Activated CD4-positive, CD25-positive, alpha-beta regulatory T cell treated with anti-CD3 and anti-CD28 coated beads, Interleukin-2, amount 50 U/mL, for 24 hours (primary cell): ENCODE results near the gene PTPRN2.
"Not testable (repeated sequence)": the region's sequence is repeated elsewhere in the genome, so short reads cannot be mapped to it uniquely, and the experiment has no call there.

Source experiments
- ATAC-seq, 2 donors: fragments of 150-1000 bp; cut with Tn5 transposase; one replicate each; pipeline ENCODE4 v1.10.0; 2021; ENCODE audit warnings: mild to moderate bottlenecking in 1 of 2, moderate library complexity in 1 of 2

Gene PTPRN2

GRCh38 chr7:157754416-157754790 lies 833.2 kb downstream of the PTPRN2 start:
- no peak for ATAC-seq

DNA sequence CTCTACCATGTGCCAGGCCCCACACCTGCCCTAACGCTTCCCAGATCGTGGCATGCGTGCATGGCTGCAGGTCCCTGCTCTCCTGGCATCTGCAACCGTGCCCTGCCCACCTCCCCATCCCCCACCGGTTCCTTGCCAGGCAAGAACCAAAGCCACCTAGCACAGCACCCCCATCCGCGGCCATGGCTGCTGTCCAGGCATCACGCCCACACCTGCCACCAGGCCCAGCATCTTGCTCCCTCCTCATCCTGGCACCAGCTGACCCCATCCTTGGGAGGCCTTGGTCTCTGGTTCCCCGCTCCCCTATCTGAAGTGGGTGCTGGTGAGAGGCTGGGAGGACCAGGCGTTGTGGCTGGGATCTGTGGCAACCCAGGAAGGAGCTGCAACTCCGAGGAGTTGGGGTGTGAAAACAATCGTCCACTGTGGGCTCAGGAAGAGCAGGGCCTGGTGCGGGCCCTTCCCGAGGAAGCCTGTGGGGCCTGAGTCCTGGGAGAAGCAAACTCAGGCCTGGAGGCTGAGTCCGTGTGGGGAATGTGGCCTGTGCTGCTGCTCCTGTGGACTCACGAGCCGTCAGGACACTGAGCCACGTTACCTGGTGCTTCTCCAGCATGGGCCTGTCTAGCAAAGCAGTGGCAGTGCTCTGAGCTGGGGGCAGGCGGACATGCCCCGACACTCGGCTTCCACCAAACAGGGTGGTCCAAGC lies 833.8 kb downstream of the PTPRN2 start:
- ATAC-seq = no peak

DNA sequence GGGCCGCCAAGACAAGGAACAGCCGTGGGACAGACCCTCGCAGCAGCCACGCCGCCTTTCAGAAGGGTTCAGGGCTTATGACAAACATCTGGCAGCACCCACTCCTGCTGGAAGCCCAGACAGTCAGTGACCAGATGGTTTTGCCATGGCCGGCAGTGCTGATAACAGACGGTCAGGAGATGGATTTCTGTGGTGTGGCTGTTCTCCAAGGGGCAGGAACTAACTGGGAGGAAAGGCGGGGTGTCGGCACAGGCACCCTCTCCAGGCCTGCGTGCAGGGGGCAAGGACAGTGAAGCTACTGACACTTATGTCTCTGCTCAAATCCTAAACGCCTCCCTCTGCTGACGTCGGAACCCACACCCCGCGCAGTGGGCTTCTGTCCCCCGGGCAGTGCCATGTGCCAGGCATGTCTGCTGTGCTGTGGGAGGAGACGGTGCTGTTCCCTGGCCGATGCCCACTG lies 834.8 kb downstream of the PTPRN2 start:
- no peak for ATAC-seq

- ATAC-seq = no peak
Measured at GRCh38 chr7:157751951-157752673, 835.5 kb downstream of the PTPRN2 start.

GRCh38 chr7:157751406-157751805 lies 836.2 kb downstream of the PTPRN2 start:
- ATAC-seq = no peak

- no peak for ATAC-seq
Measured at GRCh38 chr7:157750291-157750690, 837.3 kb downstream of the PTPRN2 start.

DNA sequence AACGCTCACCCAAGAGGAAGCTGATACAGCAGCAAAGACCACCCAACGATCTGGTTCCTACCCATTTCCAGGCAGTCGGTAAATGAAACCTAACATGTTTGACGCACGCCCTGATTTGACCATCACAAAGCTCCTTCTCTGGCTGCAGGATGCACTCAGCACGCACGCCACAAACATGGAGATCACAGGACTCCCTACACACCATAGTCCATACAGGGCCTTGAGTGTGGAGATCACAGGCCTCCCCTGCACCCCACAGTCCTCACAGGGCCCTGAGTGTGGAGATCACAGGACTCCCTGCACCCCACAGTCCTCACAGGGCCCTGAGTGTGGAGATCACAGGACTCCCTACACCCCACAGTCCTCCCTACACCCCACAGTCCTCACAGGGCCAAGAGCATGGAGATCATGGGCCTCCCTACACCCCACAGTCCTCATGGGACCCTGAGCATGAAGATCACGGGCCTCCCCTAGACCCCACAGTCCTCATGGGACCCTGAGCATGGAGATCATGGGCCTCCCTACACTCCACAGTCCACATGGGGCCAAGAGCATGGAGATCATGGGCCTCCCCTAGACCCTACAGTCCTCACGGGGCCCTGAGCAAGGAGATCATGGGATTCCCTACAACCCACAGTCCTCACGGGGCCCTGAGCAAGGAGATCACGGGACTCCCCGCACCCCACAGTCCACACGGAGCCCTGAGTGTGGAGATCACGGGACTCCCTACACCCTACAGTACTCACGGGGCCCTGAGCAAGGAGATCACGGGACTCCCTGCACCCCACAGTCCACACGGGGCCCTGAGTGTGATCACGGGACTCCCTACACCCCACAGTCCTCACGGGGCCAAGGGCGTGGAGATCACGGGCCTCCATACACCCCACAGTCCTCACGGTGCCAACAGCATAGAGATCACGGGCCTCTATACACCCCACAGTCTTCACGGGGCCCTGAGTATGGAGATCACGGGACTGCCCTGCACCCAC lies 841.6 kb downstream of the PTPRN2 start:
- no peak for ATAC-seq

DNA sequence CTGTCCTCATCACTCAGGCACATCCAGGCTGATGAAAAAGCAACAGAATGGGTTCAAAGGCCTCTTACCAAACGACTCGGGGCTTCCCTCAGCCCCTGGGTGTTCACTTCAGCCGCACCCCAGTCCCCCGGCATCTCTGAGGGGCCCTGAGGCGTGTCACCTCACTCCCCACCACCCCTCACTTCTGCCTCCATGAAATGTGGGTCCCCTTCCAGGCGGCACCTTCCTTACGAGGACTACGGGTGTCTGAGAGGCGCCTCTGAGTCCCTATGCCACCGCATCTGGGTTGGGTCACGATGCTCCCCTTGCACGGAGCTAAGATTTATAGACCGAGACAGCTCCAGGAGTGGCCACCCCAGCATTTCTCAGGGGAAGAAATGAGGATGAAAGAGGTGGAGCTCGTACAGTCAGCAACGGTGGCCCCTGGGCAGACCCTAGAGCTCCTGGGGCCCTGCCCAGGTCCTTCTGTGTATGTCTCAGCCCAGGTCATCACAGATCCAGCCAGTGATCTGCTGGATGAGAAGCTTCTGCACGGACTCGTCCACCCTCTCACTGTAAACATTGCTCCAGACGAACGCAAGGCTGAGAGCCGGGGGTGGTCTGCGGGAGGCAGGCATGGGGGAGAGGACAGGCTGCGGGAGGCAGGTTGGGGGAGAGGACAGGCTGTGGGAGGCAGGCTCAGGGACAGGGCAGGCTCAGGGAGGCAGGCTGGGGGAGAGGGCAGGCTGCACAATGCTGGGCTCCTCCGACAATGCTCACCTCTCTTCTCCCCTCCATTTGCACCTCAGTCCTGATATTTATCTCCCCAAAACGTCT lies 842.6 kb downstream of the PTPRN2 start:
- ATAC-seq = no peak

DNA sequence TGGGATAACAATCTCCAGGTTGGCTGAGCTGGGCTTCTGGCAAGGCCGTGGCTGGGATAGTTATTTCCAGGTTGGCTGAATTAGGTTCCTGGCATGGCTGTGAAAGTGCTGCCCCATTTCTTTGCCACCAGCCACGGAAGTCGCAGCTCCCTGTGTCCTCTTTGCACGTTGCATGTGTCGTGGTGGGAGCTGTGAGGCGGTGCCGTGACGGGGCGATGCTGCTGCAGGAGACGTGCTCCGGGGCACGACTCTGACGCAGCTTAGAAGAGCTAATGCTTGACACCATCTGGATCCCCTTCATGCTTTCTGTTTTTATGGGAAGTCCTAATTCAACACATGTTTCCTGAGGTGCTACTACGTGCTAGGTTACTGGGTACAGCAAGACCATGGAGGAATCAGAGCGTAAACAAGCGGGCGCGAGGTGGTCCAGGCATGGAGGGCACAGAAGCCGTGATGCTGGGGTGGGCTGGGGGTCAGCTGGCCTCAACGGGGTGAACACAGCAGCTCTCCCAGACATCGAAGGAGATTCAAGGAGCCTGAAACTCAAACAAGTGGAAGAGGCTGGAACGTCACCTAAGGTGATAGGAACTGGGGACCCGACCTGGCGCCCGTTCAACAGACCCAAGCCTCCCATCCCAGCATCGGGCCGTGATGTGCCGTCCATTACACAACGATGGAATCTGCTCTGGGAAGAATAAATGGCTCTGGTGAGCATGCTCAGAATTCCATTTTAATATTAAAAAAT lies 843.7 kb downstream of the PTPRN2 start:
- ATAC-seq = no peak

DNA sequence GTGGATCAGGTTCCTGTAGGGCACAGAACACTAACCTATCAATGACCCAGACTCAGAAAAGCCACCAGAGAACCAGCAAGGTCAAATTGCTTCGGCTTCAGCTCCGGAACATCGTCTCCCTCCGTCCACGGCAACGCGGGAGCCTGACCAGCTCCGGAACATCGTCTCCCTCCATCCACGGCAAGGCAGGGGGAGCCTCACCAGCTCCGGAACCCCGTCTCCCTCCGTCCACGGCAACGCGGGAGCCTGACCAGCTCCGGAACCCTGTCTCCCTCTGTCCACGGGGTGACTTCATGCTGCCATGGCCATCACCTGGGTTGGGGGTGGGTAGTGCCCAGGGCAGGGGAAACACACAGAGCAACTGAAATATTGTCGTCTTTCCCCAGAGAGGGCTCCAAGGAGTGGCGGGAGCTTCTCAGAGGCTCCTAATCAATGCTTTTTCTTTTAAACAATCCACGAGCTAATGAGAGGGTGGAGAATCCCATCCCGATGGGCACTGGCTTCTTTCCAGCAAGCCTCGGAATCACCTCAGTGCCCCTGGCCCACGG lies 847.3 kb downstream of the PTPRN2 start:
- no peak for ATAC-seq

- no peak for ATAC-seq
Measured at GRCh38 chr7:157739650-157740049, 848.0 kb downstream of the PTPRN2 start.

GRCh38 chr7:157739031-157739430 lies 848.6 kb downstream of the PTPRN2 start:
- no peak for ATAC-seq

DNA sequence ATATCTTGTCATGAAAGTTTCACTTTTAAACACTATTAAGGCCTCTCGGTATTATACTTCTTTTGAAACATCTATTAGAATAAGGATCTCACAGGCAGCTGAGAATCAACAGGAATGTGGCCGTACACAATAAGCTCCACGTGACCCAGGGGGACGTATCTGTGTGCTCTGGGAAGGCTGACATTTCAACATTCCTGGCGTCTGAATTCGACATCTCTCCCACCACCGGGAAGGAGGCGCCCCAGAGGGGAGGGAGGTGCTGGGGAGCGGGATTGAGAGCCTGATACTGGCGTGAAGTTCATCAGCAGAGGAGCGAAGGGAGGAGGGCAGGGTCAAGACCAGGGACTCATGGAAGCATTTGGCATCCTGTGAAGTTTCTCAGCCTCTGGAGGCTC lies 849.6 kb downstream of the PTPRN2 start:
- no peak for ATAC-seq

- no peak for ATAC-seq
Measured at GRCh38 chr7:157737151-157738065, 850.2 kb downstream of the PTPRN2 start.

- ATAC-seq = no peak
Measured at GRCh38 chr7:157736341-157736740, 851.3 kb downstream of the PTPRN2 start.

GRCh38 chr7:157735826-157736225 lies 851.8 kb downstream of the PTPRN2 start:
- ATAC-seq = no peak

- ATAC-seq = no peak
Measured at GRCh38 chr7:157734676-157735640, 852.7 kb downstream of the PTPRN2 start.

DNA sequence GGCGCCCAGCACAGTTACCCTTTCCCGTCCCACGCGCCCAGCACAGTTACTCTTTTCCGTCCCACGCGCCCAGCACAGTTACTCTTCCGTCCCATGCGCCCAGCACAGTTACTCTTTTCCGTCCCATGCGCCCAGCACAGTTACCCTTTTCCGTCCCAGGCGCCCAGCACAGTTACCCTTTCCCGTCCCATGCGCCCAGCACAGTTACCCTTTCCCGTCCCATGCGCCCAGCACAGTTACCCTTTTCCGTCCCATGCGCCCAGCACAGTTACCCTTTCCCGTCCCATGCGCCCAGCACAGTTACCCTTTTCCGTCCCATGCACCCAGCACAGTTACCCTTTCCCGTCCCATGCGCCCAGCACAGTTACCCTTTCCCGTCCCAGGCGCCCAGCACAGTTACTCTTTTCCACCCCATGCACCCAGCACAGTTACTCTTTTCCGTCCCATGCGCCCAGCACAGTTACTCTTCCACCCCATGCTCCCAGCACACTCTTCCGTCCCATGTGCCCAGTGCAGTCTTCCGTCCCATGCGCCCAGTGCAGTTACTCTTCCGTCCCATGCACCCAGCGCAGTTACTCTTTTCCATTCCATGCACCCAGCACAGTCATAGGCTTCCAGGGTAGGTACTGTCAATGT lies 853.7 kb downstream of the PTPRN2 start:
- not testable (repeated sequence) for ATAC-seq
